ENCODE data around the gene OR2V2. TPM values are rescaled to one million over a fixed set of nuclear protein-coding genes. Genes with fewer than 3 reads are reported as not detected.
"Not testable (repeated sequence)": the region's sequence is repeated elsewhere in the genome, so short reads cannot be mapped to it uniquely, and the experiment has no call there.

OR2V2 gene, protein sequence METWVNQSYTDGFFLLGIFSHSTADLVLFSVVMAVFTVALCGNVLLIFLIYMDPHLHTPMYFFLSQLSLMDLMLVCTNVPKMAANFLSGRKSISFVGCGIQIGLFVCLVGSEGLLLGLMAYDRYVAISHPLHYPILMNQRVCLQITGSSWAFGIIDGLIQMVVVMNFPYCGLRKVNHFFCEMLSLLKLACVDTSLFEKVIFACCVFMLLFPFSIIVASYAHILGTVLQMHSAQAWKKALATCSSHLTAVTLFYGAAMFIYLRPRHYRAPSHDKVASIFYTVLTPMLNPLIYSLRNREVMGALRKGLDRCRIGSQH
- total RNA-seq: not detected in 2 replicates

DNA sequence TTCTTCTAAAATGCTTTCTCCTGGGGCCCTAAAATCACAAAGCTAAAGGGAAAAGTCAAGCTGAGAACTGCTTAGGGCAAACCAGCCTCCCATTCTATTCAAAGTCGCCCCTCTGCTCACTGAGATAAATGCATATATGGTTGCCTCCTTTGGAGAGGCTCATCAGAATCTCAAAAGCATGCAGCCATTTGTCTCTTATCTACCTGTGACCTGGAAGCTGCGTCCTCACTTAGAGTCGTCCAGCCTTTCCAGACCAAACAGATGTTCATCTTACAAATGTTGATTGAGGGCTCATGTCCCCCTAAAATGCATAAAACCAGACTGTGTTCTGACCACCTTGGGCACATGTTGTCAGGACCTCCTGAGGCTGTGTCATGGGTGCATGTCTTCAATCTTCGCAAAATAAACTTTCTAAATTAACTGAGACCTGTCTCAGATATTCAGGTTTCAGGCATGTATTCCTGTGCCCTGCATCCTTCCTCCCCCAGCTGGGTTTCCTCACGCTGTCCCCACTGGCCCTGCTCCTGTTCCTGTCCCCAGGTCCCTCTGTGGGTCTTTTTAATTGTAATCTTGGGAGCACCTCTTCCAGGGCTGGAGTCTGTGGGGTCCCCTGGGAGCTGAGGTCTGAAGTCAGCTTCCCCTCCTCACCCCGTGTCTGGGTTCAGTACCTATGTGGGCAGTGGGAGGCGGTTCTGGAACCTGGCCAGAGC is at the start of gene OR2V2:
OR2V2 (plus strand) TSS at position 660 of the 710 bp plus-strand sequence. CDS start 7,357 bp downstream, outside the sequence.
- H3K27ac Mint-ChIP-seq; H3K36me3 Mint-ChIP-seq (ENCODE audit: low read depth); intact Hi-C loops (cut with micrococcal nuclease); H3K9me3 Mint-ChIP-seq; H3K4me1 Mint-ChIP-seq (ENCODE audit: low read depth); DNase-seq (ENCODE audit: low spot score); H3K4me3 Mint-ChIP-seq; H3K27me3 Mint-ChIP-seq (ENCODE audit: insufficient read depth): not testable (repeated sequence)

GRCh38 chr5:181097759-181098491 is 49.5 kb upstream of the OR2V2 start:
- H3K27ac Mint-ChIP-seq; H3K4me3 Mint-ChIP-seq; H3K36me3 Mint-ChIP-seq (ENCODE audit: low read depth); H3K9me3 Mint-ChIP-seq; H3K4me1 Mint-ChIP-seq (ENCODE audit: low read depth); DNase-seq (ENCODE audit: low spot score): not testable (repeated sequence)
- intact Hi-C loops (cut with micrococcal nuclease): loop anchor here (5.0 kb wide), 1 partner anchor 74 kb away; no protein-coding TSS in a partner anchor
- peaks cover 17% of the 10 kb centered on the region for H3K27me3 Mint-ChIP-seq (ENCODE audit: insufficient read depth)

- no peaks in the 10 kb centered on the region for H3K9me3 Mint-ChIP-seq
- H3K36me3 Mint-ChIP-seq (ENCODE audit: low read depth): no peaks in the 10 kb centered on the region
- peaks cover under 1% of the 10 kb centered on the region for H3K4me1 Mint-ChIP-seq (ENCODE audit: low read depth)
- no peak overlapping the region for H3K27ac Mint-ChIP-seq
- peaks cover 20% of the 10 kb centered on the region for H3K27me3 Mint-ChIP-seq (ENCODE audit: insufficient read depth)
- no peak for DNase-seq (ENCODE audit: low spot score)
- no peak overlapping the region for H3K4me3 Mint-ChIP-seq
- intact Hi-C loops (cut with micrococcal nuclease): loop anchor here (5.0 kb wide), 1 partner anchor 73 kb away; no protein-coding TSS in a partner anchor
These were observed 48.4 kb upstream of the OR2V2 start for GRCh38 chr5:181098762-181099601.

GRCh38 chr5:181099602-181100086 is 47.7 kb upstream of the OR2V2 start:
- Mint-ChIP-seq H3K27ac (no peak overlapping the region), H3K27me3 (ENCODE audit: insufficient read depth) (peaks cover 26% of the 10 kb centered on the region), H3K36me3 (ENCODE audit: low read depth) (no peaks in the 10 kb centered on the region), H3K9me3 (no peaks in the 10 kb centered on the region), H3K4me3 (no peak overlapping the region), H3K4me1 (ENCODE audit: low read depth) (peaks cover 4% of the 10 kb centered on the region)
- DNase-seq (ENCODE audit: low spot score): no peak
- intact Hi-C loops (cut with micrococcal nuclease): loop anchor here (5.0 kb wide), 1 partner anchor 73 kb away; no protein-coding TSS in a partner anchor

- no peak overlapping the region for H3K4me3 Mint-ChIP-seq
- intact Hi-C loops (cut with micrococcal nuclease): no loop called here
- DNase-seq (ENCODE audit: low spot score): no peak
- no peak overlapping the region for H3K27ac Mint-ChIP-seq
- H3K27me3 Mint-ChIP-seq (ENCODE audit: insufficient read depth): peaks cover 27% of the 10 kb centered on the region
- no peaks in the 10 kb centered on the region for H3K9me3 Mint-ChIP-seq
- H3K36me3 Mint-ChIP-seq (ENCODE audit: low read depth): no peaks in the 10 kb centered on the region
- H3K4me1 Mint-ChIP-seq (ENCODE audit: low read depth): peaks cover 4% of the 10 kb centered on the region
These were observed 47.1 kb upstream of the OR2V2 start for GRCh38 chr5:181100121-181100875.

GRCh38 chr5:181101030-181101641 is 46.2 kb upstream of the OR2V2 start:
- intact Hi-C loops (cut with micrococcal nuclease); H3K36me3 Mint-ChIP-seq (ENCODE audit: low read depth); H3K27ac Mint-ChIP-seq; H3K4me3 Mint-ChIP-seq; H3K4me1 Mint-ChIP-seq (ENCODE audit: low read depth); DNase-seq (ENCODE audit: low spot score); H3K9me3 Mint-ChIP-seq: not testable (repeated sequence)
- H3K27me3 Mint-ChIP-seq (ENCODE audit: insufficient read depth): peaks cover 27% of the 10 kb centered on the region

DNA sequence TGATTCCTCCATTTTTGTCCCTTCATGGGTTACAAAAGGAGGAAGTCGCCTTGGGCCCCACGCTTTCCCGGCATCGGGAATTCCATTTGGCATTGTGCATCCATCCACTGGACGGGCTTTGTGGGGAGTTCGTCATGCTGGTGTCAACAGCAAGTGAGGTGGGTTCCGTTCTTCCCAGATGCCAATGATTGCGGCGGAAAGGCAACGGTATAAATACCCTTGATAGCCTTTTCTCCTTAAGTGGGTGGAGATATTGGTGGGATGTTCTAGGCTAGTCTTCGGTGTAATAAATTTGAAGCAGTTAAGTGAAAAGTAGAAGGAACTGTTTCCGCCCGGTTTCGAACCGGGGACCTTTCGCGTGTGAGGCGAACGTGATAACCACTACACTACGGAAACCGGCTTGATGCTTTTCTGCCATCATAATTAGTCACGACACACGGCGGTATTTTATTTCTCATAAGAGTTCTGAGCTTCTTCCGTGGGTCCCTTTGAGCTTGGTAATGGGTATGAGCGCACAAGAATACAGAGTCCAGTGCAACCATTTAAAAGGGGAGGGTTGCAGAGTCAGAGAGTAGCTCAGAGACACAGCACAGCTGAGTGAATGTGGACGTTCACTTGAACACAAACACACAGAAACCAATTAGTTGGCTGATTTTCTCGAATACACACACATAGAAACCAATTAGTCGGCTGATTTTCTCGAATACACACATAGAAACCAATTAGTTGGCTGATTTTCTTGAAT is 45.3 kb upstream of the OR2V2 start:
- H3K27me3 Mint-ChIP-seq (ENCODE audit: insufficient read depth): peaks cover 33% of the 10 kb centered on the region
- H3K4me3 Mint-ChIP-seq; H3K27ac Mint-ChIP-seq; DNase-seq (ENCODE audit: low spot score); intact Hi-C loops (cut with micrococcal nuclease); H3K36me3 Mint-ChIP-seq (ENCODE audit: low read depth); H3K4me1 Mint-ChIP-seq (ENCODE audit: low read depth); H3K9me3 Mint-ChIP-seq: not testable (repeated sequence)

- H3K36me3 Mint-ChIP-seq (ENCODE audit: low read depth); intact Hi-C loops (cut with micrococcal nuclease); H3K9me3 Mint-ChIP-seq; DNase-seq (ENCODE audit: low spot score); H3K4me1 Mint-ChIP-seq (ENCODE audit: low read depth): not testable (repeated sequence)
- Mint-ChIP-seq H3K27ac (peak overlapping the region; percentile 76), H3K4me3 (peak overlapping the region; percentile 57), H3K27me3 (ENCODE audit: insufficient read depth) (peaks cover 28% of the 10 kb centered on the region)
These were observed 43.2 kb upstream of the OR2V2 start for GRCh38 chr5:181104259-181104568.

GRCh38 chr5:181104606-181105390 is 42.6 kb upstream of the OR2V2 start:
- H3K36me3 Mint-ChIP-seq (ENCODE audit: low read depth); H3K9me3 Mint-ChIP-seq; H3K27ac Mint-ChIP-seq; H3K4me3 Mint-ChIP-seq; intact Hi-C loops (cut with micrococcal nuclease); DNase-seq (ENCODE audit: low spot score); H3K4me1 Mint-ChIP-seq (ENCODE audit: low read depth): not testable (repeated sequence)
- peaks cover 22% of the 10 kb centered on the region for H3K27me3 Mint-ChIP-seq (ENCODE audit: insufficient read depth)

DNA sequence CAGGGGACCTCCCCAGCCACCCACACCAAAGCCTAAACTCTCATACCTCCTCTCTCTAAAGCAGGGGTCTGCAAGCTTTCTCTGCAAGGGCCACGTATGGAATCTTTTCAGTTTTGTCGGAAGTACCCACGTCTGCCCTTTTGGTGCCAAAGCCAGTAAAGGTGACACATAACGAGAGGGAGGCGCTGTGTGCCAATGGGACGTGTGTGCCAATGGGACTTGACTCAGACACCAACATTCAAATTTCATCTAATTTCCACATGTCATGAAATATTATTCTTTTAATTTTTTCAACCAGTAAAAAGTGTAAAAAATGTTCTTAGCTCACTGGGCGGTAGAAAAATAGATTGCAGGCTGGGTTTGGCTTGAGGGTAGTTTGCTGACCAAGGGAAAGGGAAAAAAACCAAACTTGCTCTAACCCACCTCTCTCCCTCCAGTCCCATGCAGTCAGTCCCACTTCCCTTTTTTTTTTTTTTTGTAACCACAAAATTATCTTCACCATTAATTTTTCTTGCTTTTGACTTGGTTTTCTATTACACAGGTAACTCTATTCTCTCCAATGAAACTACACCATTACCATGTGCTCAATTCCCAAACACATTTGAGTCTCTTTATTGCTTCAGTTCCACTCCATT is 41.9 kb upstream of the OR2V2 start:
- H3K27me3 Mint-ChIP-seq (ENCODE audit: insufficient read depth): peaks cover 18% of the 10 kb centered on the region
- intact Hi-C loops (cut with micrococcal nuclease): no loop called here
- peaks cover 4% of the 10 kb centered on the region for H3K4me1 Mint-ChIP-seq (ENCODE audit: low read depth)
- H3K27ac Mint-ChIP-seq: no peak overlapping the region
- H3K36me3 Mint-ChIP-seq (ENCODE audit: low read depth): no peaks in the 10 kb centered on the region
- DNase-seq (ENCODE audit: low spot score): no peak
- no peak overlapping the region for H3K4me3 Mint-ChIP-seq
- H3K9me3 Mint-ChIP-seq: no peaks in the 10 kb centered on the region
